SK-N-SH treated with all-trans-retinoic acid at 6 μM for 48 hours (cell line): ENCODE data around the gene CA9.

Experiments used
- ATAC-seq: fragments of 200-7000 bp; cut with Tn5 transposase; 3 replicates; pipeline ENCODE4 v1.9.1; 2020; ENCODE audit warnings: mild to moderate bottlenecking, moderate library complexity
- ARNTL ChIP-seq: fragments of 450-650 bp; formaldehyde crosslinking; IDR thresholded peaks from 2 replicates; pipeline ENCODE4 v1.5.0; 2020; ENCODE audit warnings: low read depth, mild to moderate bottlenecking, moderate library complexity, borderline replicate concordance
- BACH2 ChIP-seq: fragments of 250-450 bp; sonication (Bioruptor Pico); IDR thresholded peaks from 2 replicates; pipeline ENCODE4 v1.9.0; 2021; ENCODE audit warnings: mild to moderate bottlenecking, borderline replicate concordance
- CREB5 ChIP-seq: fragments of 250-450 bp; sonication (Bioruptor Pico); IDR thresholded peaks from 2 replicates; pipeline ENCODE4 v1.5.1; 2020; ENCODE audit warnings: low read depth, mild to moderate bottlenecking, moderate library complexity
- CSDC2 ChIP-seq: fragments of 250-450 bp; sonication (Bioruptor Pico); IDR thresholded peaks from 2 replicates; pipeline ENCODE4 v1.5.0; 2020; ENCODE audit warnings: mild to moderate bottlenecking, moderate library complexity
- CSRNP3 ChIP-seq: fragments of 250-450 bp; sonication (Bioruptor Pico); IDR thresholded peaks from 2 replicates; pipeline ENCODE4 v1.5.1; 2021; ENCODE audit warnings: mild to moderate bottlenecking, moderate library complexity
- ESRRG ChIP-seq: fragments of 250-450 bp; sonication (Bioruptor Pico); IDR thresholded peaks from 2 replicates; pipeline ENCODE4 v1.6.1; 2021; ENCODE audit warnings: mild to moderate bottlenecking
- ISL1 ChIP-seq: fragments of 250-450 bp; sonication (Bioruptor Pico); IDR thresholded peaks from 2 replicates; pipeline ENCODE4 v2.1.2; 2022; ENCODE audit warnings: mild to moderate bottlenecking, moderate library complexity
- OSR1 ChIP-seq: fragments of 250-450 bp; sonication (Bioruptor Pico); IDR thresholded peaks from 2 replicates; pipeline ENCODE4 v1.8.0; 2022; ENCODE audit warnings: moderate library complexity, mild to moderate bottlenecking, inconsistent platforms
- PATZ1 ChIP-seq: fragments of 250-450 bp; sonication (Bioruptor Pico); IDR thresholded peaks from 2 replicates; pipeline ENCODE4 v1.8.0; 2020; ENCODE audit warnings: mild to moderate bottlenecking, moderate library complexity, borderline replicate concordance
- POU6F1 ChIP-seq: fragments of 250-450 bp; sonication (Bioruptor Pico); IDR thresholded peaks from 2 replicates; pipeline ENCODE4 v1.8.0; 2021; ENCODE audit warnings: low read depth, mild to moderate bottlenecking, moderate library complexity, borderline replicate concordance
- PPARA ChIP-seq: fragments of 250-450 bp; sonication (Bioruptor Pico); IDR thresholded peaks from 2 replicates; pipeline ENCODE4 v1.5.0; 2020; ENCODE audit warnings: mild to moderate bottlenecking, borderline replicate concordance
- RARB ChIP-seq: fragments of 250-450 bp; sonication (Bioruptor Pico); IDR thresholded peaks from 2 replicates; pipeline ENCODE4 v1.8.0; 2021; ENCODE audit warnings: mild to moderate bottlenecking, moderate library complexity
- TCF4 ChIP-seq: fragments of 250-450 bp; sonication (Bioruptor Pico); IDR thresholded peaks from 2 replicates; pipeline ENCODE4 v1.8.0; 2021; ENCODE audit warnings: mild to moderate bottlenecking, moderate library complexity, borderline replicate concordance
- TSHZ2 ChIP-seq: fragments of 250-450 bp; sonication (Bioruptor Pico); IDR thresholded peaks from 2 replicates; pipeline ENCODE4 v1.5.0; 2020; ENCODE audit warnings: mild to moderate bottlenecking, moderate library complexity
- ZC3H10 ChIP-seq: fragments of 250-450 bp; sonication (Bioruptor Pico); IDR thresholded peaks from 2 replicates; pipeline ENCODE4 v1.5.1; 2021; ENCODE audit warnings: mild to moderate bottlenecking, moderate library complexity
- ZFP3 ChIP-seq: fragments of 250-450 bp; sonication (Bioruptor Pico); IDR thresholded peaks from 2 replicates; pipeline ENCODE4 v1.5.0; 2020; ENCODE audit warnings: mild to moderate bottlenecking, moderate library complexity
- ZFP30 ChIP-seq: fragments of 450-650 bp; formaldehyde crosslinking; IDR thresholded peaks from 2 replicates; pipeline ENCODE4 v1.5.0; 2022; ENCODE audit warnings: mild to moderate bottlenecking, moderate library complexity
- ZNF565 ChIP-seq: fragments of 450-650 bp; formaldehyde crosslinking; conservative IDR thresholded peaks from 2 replicates; pipeline ENCODE4 v1.5.0; 2020; ENCODE audit warnings: low read depth, mild to moderate bottlenecking, moderate library complexity
- ZNF8 ChIP-seq: fragments of 450-650 bp; formaldehyde crosslinking; IDR thresholded peaks from 2 replicates; pipeline ENCODE4 v1.5.0; 2020; ENCODE audit warnings: mild to moderate bottlenecking, moderate library complexity

Gene CA9

GRCh38 chr9:35710818-35711500 is 37.2 kb downstream of the CA9 start:
- ATAC-seq, result no peak
- TF ChIP-seq ZFP3 (CRISPR knock-in tag), result no peak
- TF ChIP-seq TCF4 (CRISPR knock-in tag), result no peak
- no peak for TF ChIP-seq ZNF565 (CRISPR knock-in tag)
- TF ChIP-seq ZFP30, result no peak
- no peak for TF ChIP-seq ESRRG (CRISPR knock-in tag)
- TF ChIP-seq PATZ1 (CRISPR knock-in tag), result no peak
- TF ChIP-seq RARB (CRISPR knock-in tag), result no peak
- no peak for TF ChIP-seq BACH2
- TF ChIP-seq CSDC2 (CRISPR knock-in tag), result no peak
- TF ChIP-seq CREB5 (CRISPR knock-in tag), result no peak
- TF ChIP-seq ARNTL (CRISPR knock-in tag), result no peak
- no peak for TF ChIP-seq CSRNP3 (CRISPR knock-in tag)
- no peak for TF ChIP-seq ZC3H10 (CRISPR knock-in tag)
- TF ChIP-seq PPARA (CRISPR knock-in tag), result no peak
- no peak for TF ChIP-seq ISL1 (CRISPR knock-in tag)

GRCh38 chr9:35711501-35712428 is 38.0 kb downstream of the CA9 start:
- no peak for ATAC-seq
- TF ChIP-seq CSRNP3 (CRISPR knock-in tag) (no peak), ESRRG (CRISPR knock-in tag) (no peak), CREB5 (CRISPR knock-in tag) (no peak), BACH2 (no peak), POU6F1 (CRISPR knock-in tag) (no peak)

GRCh38 chr9:35712762-35713400 is 39.2 kb downstream of the CA9 start:
- no peak for ATAC-seq
- no peak for TF ChIP-seq POU6F1 (CRISPR knock-in tag)
- TF ChIP-seq ZNF8 (CRISPR knock-in tag), result no peak
- no peak for TF ChIP-seq OSR1
- TF ChIP-seq ISL1 (CRISPR knock-in tag), result no peak
- no peak for TF ChIP-seq TSHZ2 (CRISPR knock-in tag)
- no peak for TF ChIP-seq ZC3H10 (CRISPR knock-in tag)
- TF ChIP-seq RARB (CRISPR knock-in tag), result no peak
- TF ChIP-seq ZFP3 (CRISPR knock-in tag), result no peak
